22Rv1 (cell line): ENCODE results near the gene SPG7.

ENCODE experiments used
- CTCF ChIP-seq: fragments of 450-650 bp; IDR thresholded peaks from 2 replicates; pipeline ENCODE4 v1.5.1; 2017; ENCODE audit warnings: mild to moderate bottlenecking
- ZFX ChIP-seq: fragments of 450-650 bp; IDR thresholded peaks from 2 replicates; pipeline ENCODE4 v1.6.1; 2017; ENCODE audit warnings: antibody characterized with exemption, borderline replicate concordance

GRCh38 chr16:89491974-89492687 lies 16.1 kb upstream of the SPG7 start:
- TF ChIP-seq CTCF, result no peak
- TF ChIP-seq ZFX, result no peak
